Measurements from ENCODE around the gene HOXA2. TPM values are rescaled to one million over a fixed set of nuclear protein-coding genes. Genes with fewer than 3 reads are reported as not detected.

HOXA2 gene
- polyA plus RNA-seq, 1 donor (not counting 4 experiments of a cell fraction or from before 2014, with no cell fraction given) = 0.71 TPM

GRCh38 chr7:27122077-27122910 lies 19.8 kb upstream of the HOXA2 start:
- peak overlapping the region in 2 of 3 experiments; percentile 13 to 35 for H3K4me3 ChIP-seq (ENCODE audit: control insufficient read depth in 2 of 3, extremely low read depth in 1 of 3, insufficient read depth in 2 of 3, low read depth in 1 of 3, low read length in 3 of 3)

GRCh38 chr7:27121684-27122076 lies 19.2 kb upstream of the HOXA2 start:
- Histone ChIP-seq H4K20me1 (ENCODE audit: control insufficient read depth, extremely low read depth, insufficient read depth, low read length) (no peaks in the 10 kb centered on the region), H3K9me1 (ENCODE audit: control insufficient read depth, extremely low read depth, insufficient read depth, low read length) (no peaks in the 10 kb centered on the region), H3K27ac (ENCODE audit: control insufficient read depth, insufficient read depth, low read length) (no peak overlapping the region), H3K4me2 (ENCODE audit: control insufficient read depth, extremely low read depth, insufficient read depth, low read depth, low read length) (no peak overlapping the region), H3K79me2 (ENCODE audit: control insufficient read depth, insufficient read depth, low read length) (peaks cover 6% of the 10 kb centered on the region), H3K4me1 (ENCODE audit: control insufficient read depth, extremely low read depth, insufficient read depth, low read length) (no peaks in the 10 kb centered on the region), H2AFZ (ENCODE audit: control insufficient read depth, low read length) (no peak overlapping the region), H3K36me3 (ENCODE audit: control insufficient read depth in 2 of 2, extremely low read depth in 1 of 2, insufficient read depth in 2 of 2, low read length in 2 of 2) (peaks cover 5 to 6% of the 10 kb centered on the region in 2 experiments), H3K27me3 (ENCODE audit: control insufficient read depth, extremely low read depth, insufficient read depth, low read length) (no peaks in the 10 kb centered on the region), H3K4me3 (ENCODE audit: control insufficient read depth in 2 of 3, extremely low read depth in 1 of 3, insufficient read depth in 2 of 3, low read depth in 1 of 3, low read length in 3 of 3) (no peak overlapping the region), H3K9me3 (ENCODE audit: control insufficient read depth, low read depth, low read length) (no peaks in the 10 kb centered on the region), H3K9ac (ENCODE audit: control insufficient read depth, extremely low read depth, insufficient read depth, low read length) (peak overlapping the region; percentile 29)
- TF ChIP-seq CTCF (optimal IDR thresholded peaks at IDR 0.05 in 1 of 3, IDR thresholded peaks at IDR 0.05 in 1 of 3, conservative IDR thresholded peaks at IDR 0.05 in 1 of 3; ENCODE audit: extremely low read depth in 1 of 3, insufficient read depth in 2 of 3, low read length in 3 of 3) (no peak), EZH2 (IDR thresholded peaks at IDR 0.05; ENCODE audit: low read length) (no peak)
- DNase-seq (ENCODE audit: low read depth, low spot score) = no peak
- dilution Hi-C loops (cut with MboI; ENCODE audit: extremely low pct_ligation_motif_present, low sequenced_read_pairs) = no loop called here
- FAIRE-seq = no peak

More at GRCh38 chr7:27122077-27122910, 19.8 kb upstream of the HOXA2 start:
- Histone ChIP-seq H3K9me3 (ENCODE audit: control insufficient read depth, low read depth, low read length) (no peaks in the 10 kb centered on the region), H3K9me1 (ENCODE audit: control insufficient read depth, extremely low read depth, insufficient read depth, low read length) (no peaks in the 10 kb centered on the region), H4K20me1 (ENCODE audit: control insufficient read depth, extremely low read depth, insufficient read depth, low read length) (no peaks in the 10 kb centered on the region), H3K4me1 (ENCODE audit: control insufficient read depth, extremely low read depth, insufficient read depth, low read length) (no peaks in the 10 kb centered on the region), H2AFZ (ENCODE audit: control insufficient read depth, low read length) (no peak overlapping the region), H3K4me2 (ENCODE audit: control insufficient read depth, extremely low read depth, insufficient read depth, low read depth, low read length) (peak overlapping the region; percentile 24), H3K27me3 (ENCODE audit: control insufficient read depth, extremely low read depth, insufficient read depth, low read length) (no peaks in the 10 kb centered on the region), H3K36me3 (ENCODE audit: control insufficient read depth in 2 of 2, extremely low read depth in 1 of 2, insufficient read depth in 2 of 2, low read length in 2 of 2) (peaks cover 1 to 4% of the 10 kb centered on the region in 2 experiments), H3K9ac (ENCODE audit: control insufficient read depth, extremely low read depth, insufficient read depth, low read length) (peak overlapping the region; percentile 29), H3K27ac (ENCODE audit: control insufficient read depth, insufficient read depth, low read length) (peak overlapping the region; percentile 4), H3K79me2 (ENCODE audit: control insufficient read depth, insufficient read depth, low read length) (peaks cover 2% of the 10 kb centered on the region)
- dilution Hi-C loops (cut with MboI; ENCODE audit: extremely low pct_ligation_motif_present, low sequenced_read_pairs) = no loop called here
- DNase-seq (ENCODE audit: low read depth, low spot score) (no peak), FAIRE-seq (no peak)
- TF ChIP-seq EZH2 (IDR thresholded peaks at IDR 0.05; ENCODE audit: low read length) = no peak
- no peak for TF ChIP-seq CTCF (optimal IDR thresholded peaks at IDR 0.05 in 1 of 3, IDR thresholded peaks at IDR 0.05 in 1 of 3, conservative IDR thresholded peaks at IDR 0.05 in 1 of 3; ENCODE audit: extremely low read depth in 1 of 3, insufficient read depth in 2 of 3, low read length in 3 of 3)

Data from keratinocyte (primary cell).